ENCODE results near the gene FASN. TPM values are rescaled to one million over a fixed set of nuclear protein-coding genes. Genes with fewer than 3 reads are reported as not detected.

The FASN gene
- total and polyA plus RNA-seq, 2 of the 4 experiments (the other 2 are of a cell fraction), result 12.4 to 56.0 TPM

DNA sequence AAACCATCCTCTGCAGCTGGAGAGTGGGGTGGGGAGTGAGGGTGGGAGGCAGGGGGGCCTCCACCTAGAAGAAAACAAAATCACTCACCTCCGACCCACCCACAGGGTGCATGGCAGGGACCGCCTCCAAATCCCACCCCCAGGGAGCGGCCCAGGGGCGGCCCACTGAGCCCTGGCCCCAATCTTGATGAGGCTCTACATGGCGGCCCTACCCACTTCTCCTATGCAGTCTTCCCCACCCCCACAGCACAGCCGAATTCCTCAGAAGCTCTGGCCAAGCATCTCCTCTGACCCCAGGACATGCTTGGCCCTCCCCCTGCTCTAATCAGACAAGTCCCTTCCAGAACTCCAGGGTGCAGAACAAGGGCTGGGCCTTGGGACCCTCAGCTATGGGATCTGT lies 18.2 kb upstream of the FASN start:
- no peak overlapping the region for H2AFZ ChIP-seq (replicated peaks; ENCODE audit: low read length, poor library complexity)
- H4K91ac ChIP-seq (ENCODE audit: insufficient read depth, low read depth, low read length), result no peak overlapping the region
- ChIA-PET POLR2A (ENCODE audit: unreplicated experiment) (no interaction called here), CTCF (no interaction called here)
- no peak overlapping the region for H4K8ac ChIP-seq (ENCODE audit: low read depth in 2 of 2, low read length in 2 of 2)
- H2BK5ac ChIP-seq (ENCODE audit: low read depth, low read length, poor library complexity, severe bottlenecking), result no peak overlapping the region
- no peaks in the 10 kb centered on the region for H3K27me3 ChIP-seq (ENCODE audit: control insufficient read depth, insufficient read depth, low read length)
- peaks cover 7 to 8% of the 10 kb centered on the region in 2 experiments; a peak in 2 of 4 replicates for H3K79me1 ChIP-seq (ENCODE audit: low read depth in 1 of 2, low read length in 2 of 2)
- H3K23ac ChIP-seq (ENCODE audit: low read depth, low read length), result no peak overlapping the region
- intact Hi-C loops (cut with micrococcal nuclease) (no loop called here), dilution Hi-C loops (cut with HindIII; ENCODE audit: low sequenced_read_pairs, unreplicated experiment) (no loop called here), in situ Hi-C loops (cut with MboI; ENCODE audit: low sequenced_read_pairs) (no loop called here)
- no peak overlapping the region for H3K14ac ChIP-seq (replicated peaks; ENCODE audit: low read depth, low read length)
- WGBS, 2 experiments (ENCODE audit: extremely low coverage in 2 of 2, insufficient read length in 1 of 2), result 60% methylated on average over 1 of the region's 6 CpGs; no CpG with 5 or more reads in 1 of the 2 experiments
- H3K4me3 ChIP-seq (ENCODE audit: insufficient read depth, low read depth, low read length), result no peak overlapping the region
- H3K36me3 ChIP-seq (ENCODE audit: control insufficient read depth, insufficient read depth, low read length), result peaks cover 11% of the 10 kb centered on the region
- DNase-seq (no peak), ATAC-seq (ENCODE audit: low read depth) (no peak)
- no peak overlapping the region for H2AK5ac ChIP-seq (ENCODE audit: low read depth, low read length)
- H2AK9ac ChIP-seq (replicated peaks; ENCODE audit: low read depth, low read length, poor library complexity), result no peak overlapping the region
- H3K18ac ChIP-seq (ENCODE audit: low read depth, low read length), result no peak overlapping the region
- no peak overlapping the region for H4K5ac ChIP-seq (ENCODE audit: low read depth, low read length)
- H3K4me2 ChIP-seq (ENCODE audit: low read depth, low read length), result no peak overlapping the region
- H2BK15ac ChIP-seq (ENCODE audit: low read depth, low read length), result no peak overlapping the region
- no peak overlapping the region for H3K4ac ChIP-seq (ENCODE audit: low read depth, low read length)
- H3K56ac ChIP-seq (ENCODE audit: extremely low read depth, insufficient read depth, low read length), result no peak overlapping the region
- peaks cover 3% of the 10 kb centered on the region; the same call in 1 of the 2 replicates for H3K9me1 ChIP-seq (ENCODE audit: insufficient read depth, low read length)
- H2BK20ac ChIP-seq (ENCODE audit: low read depth, low read length), result no peak overlapping the region
- no peaks in the 10 kb centered on the region for H3K9me3 ChIP-seq (ENCODE audit: control insufficient read depth, insufficient read depth, low read length)
- H4K20me1 ChIP-seq (ENCODE audit: insufficient read depth, low read length), result no peaks in the 10 kb centered on the region
- no peak overlapping the region for H2BK120ac ChIP-seq (ENCODE audit: low read depth, low read length)
- H3K4me1 ChIP-seq (ENCODE audit: control insufficient read depth, insufficient read depth, low read length), result peaks cover 10% of the 10 kb centered on the region
- H3K9ac ChIP-seq (ENCODE audit: low read depth, low read length), result no peak overlapping the region
- TF ChIP-seq NFE2L2 (IDR thresholded peaks at IDR 0.05; ENCODE audit: low read depth, low read length) (no peak), SMC3 (IDR thresholded peaks at IDR 0.05; ENCODE audit: low read depth, low read length) (no peak), RCOR1 (IDR thresholded peaks at IDR 0.05; ENCODE audit: insufficient replicate concordance, low read length) (no peak), MXI1 (IDR thresholded peaks at IDR 0.05; ENCODE audit: borderline replicate concordance, low read depth, low read length) (no peak), FOS (IDR thresholded peaks at IDR 0.05; ENCODE audit: low read depth, low read length) (no peak), RAD21 (IDR thresholded peaks at IDR 0.05; ENCODE audit: low read length) (no peak), POLR2A (IDR thresholded peaks at IDR 0.05; ENCODE audit: low read depth, low read length) (no peak), BHLHE40 (IDR thresholded peaks at IDR 0.05; ENCODE audit: low read depth, low read length) (no peak), RFX5 (IDR thresholded peaks at IDR 0.05; ENCODE audit: low read depth, low read length) (no peak), MAZ (IDR thresholded peaks at IDR 0.05; ENCODE audit: borderline replicate concordance, low read depth, low read length) (no peak), CHD1 (IDR thresholded peaks at IDR 0.05; ENCODE audit: low read depth, low read length) (no peak), CEBPB (IDR thresholded peaks at IDR 0.05; ENCODE audit: low read depth, low read length) (no peak), MAFK (IDR thresholded peaks at IDR 0.05; ENCODE audit: low read depth, low read length) (no peak)
- TF ChIP-seq, protein P1, sequence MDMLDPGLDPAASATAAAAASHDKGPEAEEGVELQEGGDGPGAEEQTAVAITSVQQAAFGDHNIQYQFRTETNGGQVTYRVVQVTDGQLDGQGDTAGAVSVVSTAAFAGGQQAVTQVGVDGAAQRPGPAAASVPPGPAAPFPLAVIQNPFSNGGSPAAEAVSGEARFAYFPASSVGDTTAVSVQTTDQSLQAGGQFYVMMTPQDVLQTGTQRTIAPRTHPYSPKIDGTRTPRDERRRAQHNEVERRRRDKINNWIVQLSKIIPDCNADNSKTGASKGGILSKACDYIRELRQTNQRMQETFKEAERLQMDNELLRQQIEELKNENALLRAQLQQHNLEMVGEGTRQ (IDR thresholded peaks at IDR 0.05; ENCODE audit: low read depth, low read length), result no peak
- TF ChIP-seq, protein P2, sequence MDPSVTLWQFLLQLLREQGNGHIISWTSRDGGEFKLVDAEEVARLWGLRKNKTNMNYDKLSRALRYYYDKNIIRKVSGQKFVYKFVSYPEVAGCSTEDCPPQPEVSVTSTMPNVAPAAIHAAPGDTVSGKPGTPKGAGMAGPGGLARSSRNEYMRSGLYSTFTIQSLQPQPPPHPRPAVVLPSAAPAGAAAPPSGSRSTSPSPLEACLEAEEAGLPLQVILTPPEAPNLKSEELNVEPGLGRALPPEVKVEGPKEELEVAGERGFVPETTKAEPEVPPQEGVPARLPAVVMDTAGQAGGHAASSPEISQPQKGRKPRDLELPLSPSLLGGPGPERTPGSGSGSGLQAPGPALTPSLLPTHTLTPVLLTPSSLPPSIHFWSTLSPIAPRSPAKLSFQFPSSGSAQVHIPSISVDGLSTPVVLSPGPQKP (IDR thresholded peaks at IDR 0.05; ENCODE audit: borderline replicate concordance, low read depth, low read length), result no peak
- TF ChIP-seq, protein P3, sequence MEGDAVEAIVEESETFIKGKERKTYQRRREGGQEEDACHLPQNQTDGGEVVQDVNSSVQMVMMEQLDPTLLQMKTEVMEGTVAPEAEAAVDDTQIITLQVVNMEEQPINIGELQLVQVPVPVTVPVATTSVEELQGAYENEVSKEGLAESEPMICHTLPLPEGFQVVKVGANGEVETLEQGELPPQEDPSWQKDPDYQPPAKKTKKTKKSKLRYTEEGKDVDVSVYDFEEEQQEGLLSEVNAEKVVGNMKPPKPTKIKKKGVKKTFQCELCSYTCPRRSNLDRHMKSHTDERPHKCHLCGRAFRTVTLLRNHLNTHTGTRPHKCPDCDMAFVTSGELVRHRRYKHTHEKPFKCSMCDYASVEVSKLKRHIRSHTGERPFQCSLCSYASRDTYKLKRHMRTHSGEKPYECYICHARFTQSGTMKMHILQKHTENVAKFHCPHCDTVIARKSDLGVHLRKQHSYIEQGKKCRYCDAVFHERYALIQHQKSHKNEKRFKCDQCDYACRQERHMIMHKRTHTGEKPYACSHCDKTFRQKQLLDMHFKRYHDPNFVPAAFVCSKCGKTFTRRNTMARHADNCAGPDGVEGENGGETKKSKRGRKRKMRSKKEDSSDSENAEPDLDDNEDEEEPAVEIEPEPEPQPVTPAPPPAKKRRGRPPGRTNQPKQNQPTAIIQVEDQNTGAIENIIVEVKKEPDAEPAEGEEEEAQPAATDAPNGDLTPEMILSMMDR (conservative IDR thresholded peaks at IDR 0.05; ENCODE audit: low read depth, low read length), result no peak
- no TSS peak for BruUV-seq (replicated peaks)
- H3K27ac ChIP-seq (ENCODE audit: insufficient read depth, low read length), result no peak overlapping the region
